ENCODE data around the gene RNLS. TPM values are rescaled to one million over a fixed set of nuclear protein-coding genes. Genes with fewer than 3 reads are reported as not detected.

RNLS gene
- total and polyA plus RNA-seq, 2 of the 8 experiments (the other 6 are each of a cell fraction or from before 2014, with no cell fraction given): 7.5 to 12.7 TPM

DNA sequence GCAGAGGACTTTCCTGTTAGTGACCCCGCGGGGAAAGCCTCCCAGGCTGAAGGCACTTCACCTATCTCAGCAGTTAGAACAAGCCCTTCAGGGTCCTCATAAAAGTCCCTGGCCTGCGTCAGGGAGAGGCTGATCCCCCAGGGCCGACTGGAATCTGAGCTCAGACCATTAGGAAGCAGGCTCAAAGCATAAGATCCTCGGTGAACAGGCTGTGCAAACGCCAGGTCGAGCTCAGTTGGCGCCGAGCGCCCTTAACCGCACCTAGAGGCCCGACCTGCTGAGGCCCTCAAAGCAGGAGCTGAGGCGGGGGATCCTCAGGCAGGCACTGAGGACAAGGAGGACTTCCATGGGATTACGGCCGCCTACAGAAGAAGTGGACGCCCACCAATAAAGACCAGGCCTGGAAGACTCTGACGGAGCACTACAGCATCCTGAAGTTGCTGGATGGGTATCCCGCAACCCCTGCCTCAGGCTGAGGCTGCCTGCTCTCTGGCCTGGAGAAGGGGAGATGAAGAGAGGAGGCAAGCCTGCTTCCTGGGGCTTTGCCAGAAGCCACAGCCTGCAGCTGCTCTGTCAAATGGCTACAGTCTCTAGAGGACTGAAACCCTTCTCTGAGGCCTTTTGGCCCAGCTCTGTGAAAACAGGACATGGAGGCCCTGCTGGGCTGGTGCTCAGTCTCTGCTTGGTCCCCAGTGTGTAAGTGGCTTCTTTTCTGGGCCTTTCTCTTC lies 33.3 kb upstream of the RNLS start:
- no peaks in the 10 kb centered on the region for H3K79me2 ChIP-seq (ENCODE audit: control insufficient read depth in 1 of 2, insufficient read depth in 2 of 2, low read length in 2 of 2)
- H3K23me2 ChIP-seq (ENCODE audit: low read depth, low read length): no peaks in the 10 kb centered on the region
- H3K9ac ChIP-seq (replicated peaks in 1 of 4; ENCODE audit: extremely low read depth in 1 of 4, low read depth in 3 of 4, low read length in 3 of 4): no peak overlapping the region
- DNase-seq (ENCODE audit: low read depth in 1 of 2, low spot score in 2 of 2) (no peak), FAIRE-seq (no peak)
- no peak overlapping the region for H4K5ac ChIP-seq (ENCODE audit: insufficient read length, low read depth, low read length)
- no peaks in the 10 kb centered on the region for H3K4me1 ChIP-seq (replicated peaks in 1 of 4; ENCODE audit: control insufficient read depth in 3 of 4, insufficient read depth in 4 of 4, low read length in 3 of 4)
- H2BK20ac ChIP-seq (ENCODE audit: low read length): no peak overlapping the region
- H3K27ac ChIP-seq (ENCODE audit: low read depth, low read length): no peak overlapping the region
- H3K23ac ChIP-seq (ENCODE audit: insufficient read length): no peak overlapping the region
- H3K14ac ChIP-seq (ENCODE audit: insufficient read length): no peak overlapping the region
- no peak overlapping the region for H4K8ac ChIP-seq (ENCODE audit: extremely low read depth, insufficient read depth, low read length)
- no peak overlapping the region for H3K4ac ChIP-seq (replicated peaks; ENCODE audit: insufficient read length, low read depth, low read length)
- H2BK120ac ChIP-seq (replicated peaks; ENCODE audit: low read depth, low read length): no peak overlapping the region
- POLR2A ChIA-PET (ENCODE audit: partially characterized antibody): no interaction called here
- H2BK12ac ChIP-seq (ENCODE audit: low read depth, low read length): no peak overlapping the region
- no peak overlapping the region for H3K4me2 ChIP-seq (ENCODE audit: insufficient read depth in 1 of 2, low read depth in 2 of 2, low read length in 2 of 2)
- no peak overlapping the region for H2BK5ac ChIP-seq (ENCODE audit: low read depth, low read length)
- no peaks in the 10 kb centered on the region for H3K36me3 ChIP-seq (ENCODE audit: control insufficient read depth in 2 of 4, insufficient read depth in 4 of 4, low read length in 3 of 4)
- no peak overlapping the region for H2BK15ac ChIP-seq (ENCODE audit: low read length)
- H4K91ac ChIP-seq (replicated peaks; ENCODE audit: insufficient read length, low read length): no peak overlapping the region
- no peak overlapping the region for H3K18ac ChIP-seq (ENCODE audit: extremely low read depth, low read length)
- no peak overlapping the region for H2AK5ac ChIP-seq (ENCODE audit: low read depth, low read length)
- H2AFZ ChIP-seq (ENCODE audit: low read length): no peak overlapping the region
- WGBS, 2 experiments (ENCODE audit: extremely low coverage in 1 of 2, insufficient coverage in 1 of 2, insufficient read length in 1 of 2, insufficient replicate concordance in 2 of 2, low coverage in 1 of 2, low lambda C conversion rate in 2 of 2, missing lambda C conversion rate in 1 of 2): 85% methylated on average over 18 of the region's 18 CpGs; no CpG with 5 or more reads in 1 of the 2 experiments
- no peaks in the 10 kb centered on the region for H3K27me3 ChIP-seq (replicated peaks in 1 of 4; ENCODE audit: control insufficient read depth in 3 of 4, extremely low read depth in 1 of 4, insufficient read depth in 3 of 4, low read length in 3 of 4)
- no peaks in the 10 kb centered on the region for H3K9me3 ChIP-seq (ENCODE audit: insufficient read depth in 2 of 2, low read depth in 1 of 2, low read length in 1 of 2)
- TF ChIP-seq, protein P1, sequence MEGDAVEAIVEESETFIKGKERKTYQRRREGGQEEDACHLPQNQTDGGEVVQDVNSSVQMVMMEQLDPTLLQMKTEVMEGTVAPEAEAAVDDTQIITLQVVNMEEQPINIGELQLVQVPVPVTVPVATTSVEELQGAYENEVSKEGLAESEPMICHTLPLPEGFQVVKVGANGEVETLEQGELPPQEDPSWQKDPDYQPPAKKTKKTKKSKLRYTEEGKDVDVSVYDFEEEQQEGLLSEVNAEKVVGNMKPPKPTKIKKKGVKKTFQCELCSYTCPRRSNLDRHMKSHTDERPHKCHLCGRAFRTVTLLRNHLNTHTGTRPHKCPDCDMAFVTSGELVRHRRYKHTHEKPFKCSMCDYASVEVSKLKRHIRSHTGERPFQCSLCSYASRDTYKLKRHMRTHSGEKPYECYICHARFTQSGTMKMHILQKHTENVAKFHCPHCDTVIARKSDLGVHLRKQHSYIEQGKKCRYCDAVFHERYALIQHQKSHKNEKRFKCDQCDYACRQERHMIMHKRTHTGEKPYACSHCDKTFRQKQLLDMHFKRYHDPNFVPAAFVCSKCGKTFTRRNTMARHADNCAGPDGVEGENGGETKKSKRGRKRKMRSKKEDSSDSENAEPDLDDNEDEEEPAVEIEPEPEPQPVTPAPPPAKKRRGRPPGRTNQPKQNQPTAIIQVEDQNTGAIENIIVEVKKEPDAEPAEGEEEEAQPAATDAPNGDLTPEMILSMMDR (IDR thresholded peaks at IDR 0.05; ENCODE audit: control extremely low read depth in 1 of 3, insufficient read depth in 1 of 3, low read depth in 1 of 3, low read length in 3 of 3): no peak
- no peak for TF ChIP-seq BACH1 (IDR thresholded peaks at IDR 0.05; ENCODE audit: low read length)
- TF ChIP-seq YY1 (IDR thresholded peaks at IDR 0.05; ENCODE audit: low read depth, low read length): no peak
- TF ChIP-seq, protein P2, sequence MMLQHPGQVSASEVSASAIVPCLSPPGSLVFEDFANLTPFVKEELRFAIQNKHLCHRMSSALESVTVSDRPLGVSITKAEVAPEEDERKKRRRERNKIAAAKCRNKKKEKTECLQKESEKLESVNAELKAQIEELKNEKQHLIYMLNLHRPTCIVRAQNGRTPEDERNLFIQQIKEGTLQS (IDR thresholded peaks at IDR 0.05; ENCODE audit: insufficient read depth, low read depth, low read length): no peak
- no peak for TF ChIP-seq EP300 (IDR thresholded peaks at IDR 0.05; ENCODE audit: borderline replicate concordance in 1 of 2, low read depth in 2 of 2, low read length in 2 of 2)
- no peak for TF ChIP-seq HDAC6 (IDR thresholded peaks at IDR 0.05; ENCODE audit: low read depth, low read length)
- no peak for TF ChIP-seq RXRA (IDR thresholded peaks at IDR 0.05; ENCODE audit: insufficient read depth, low read depth, low read length)
- TF ChIP-seq KDM5A (IDR thresholded peaks at IDR 0.05; ENCODE audit: low read length): no peak
- TF ChIP-seq SUZ12 (IDR thresholded peaks at IDR 0.05; ENCODE audit: low read length): no peak
- no peak overlapping the region for H3K4me3 ChIP-seq (ENCODE audit: extremely low read depth in 1 of 4, insufficient read depth in 2 of 4, low read depth in 3 of 4, low read length in 4 of 4)
- H3K79me1 ChIP-seq (ENCODE audit: low read depth, low read length): no peaks in the 10 kb centered on the region
- H3K56ac ChIP-seq (replicated peaks; ENCODE audit: insufficient read length, low read depth, low read length): no peak overlapping the region
- H4K20me1 ChIP-seq (replicated peaks in 1 of 2; ENCODE audit: control insufficient read depth in 1 of 2, insufficient read depth in 2 of 2, low read length in 2 of 2): no peaks in the 10 kb centered on the region
- CTCF ChIA-PET (ENCODE audit: partially characterized antibody): interaction anchor here (1.5 to 2.4 kb wide), 2 partner anchors 33 to 112 kb away, joined by 3 to 11 read pairs; partner anchors contain the start of gene RNLS
